ENCODE measurements around the gene CCHCR1.

CCHCR1 gene

DNA sequence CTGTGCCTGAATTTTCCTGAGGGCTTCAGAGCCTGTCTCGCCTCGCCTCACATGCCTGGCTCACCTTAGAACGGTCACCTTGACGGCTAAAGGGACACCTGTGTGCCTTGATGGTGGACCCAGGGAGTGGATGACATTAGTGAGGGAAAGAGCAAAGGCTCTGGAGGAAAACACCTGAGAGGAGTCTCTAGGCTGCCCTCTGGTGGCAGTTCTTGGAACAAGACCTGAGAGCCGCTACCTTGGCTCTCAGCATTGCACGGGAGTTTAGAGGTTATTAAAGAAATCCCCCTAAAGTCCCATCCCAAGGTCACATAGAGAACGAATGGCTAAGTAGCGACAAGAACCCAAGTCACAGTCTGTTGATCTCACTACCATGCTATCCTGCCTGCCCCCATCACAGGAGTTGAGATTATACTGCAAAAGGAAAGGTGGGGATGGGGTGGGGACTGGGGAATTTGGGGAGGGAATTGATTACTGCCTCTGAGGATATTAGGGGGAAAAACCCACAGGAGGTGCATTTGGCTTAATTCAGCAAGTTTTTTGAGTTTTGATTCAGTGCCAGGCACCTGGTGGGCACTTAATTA lies 29.4 kb downstream of the CCHCR1 start:
- peak; percentile 73 for DNase-seq (ENCODE audit: low spot score)

DNA sequence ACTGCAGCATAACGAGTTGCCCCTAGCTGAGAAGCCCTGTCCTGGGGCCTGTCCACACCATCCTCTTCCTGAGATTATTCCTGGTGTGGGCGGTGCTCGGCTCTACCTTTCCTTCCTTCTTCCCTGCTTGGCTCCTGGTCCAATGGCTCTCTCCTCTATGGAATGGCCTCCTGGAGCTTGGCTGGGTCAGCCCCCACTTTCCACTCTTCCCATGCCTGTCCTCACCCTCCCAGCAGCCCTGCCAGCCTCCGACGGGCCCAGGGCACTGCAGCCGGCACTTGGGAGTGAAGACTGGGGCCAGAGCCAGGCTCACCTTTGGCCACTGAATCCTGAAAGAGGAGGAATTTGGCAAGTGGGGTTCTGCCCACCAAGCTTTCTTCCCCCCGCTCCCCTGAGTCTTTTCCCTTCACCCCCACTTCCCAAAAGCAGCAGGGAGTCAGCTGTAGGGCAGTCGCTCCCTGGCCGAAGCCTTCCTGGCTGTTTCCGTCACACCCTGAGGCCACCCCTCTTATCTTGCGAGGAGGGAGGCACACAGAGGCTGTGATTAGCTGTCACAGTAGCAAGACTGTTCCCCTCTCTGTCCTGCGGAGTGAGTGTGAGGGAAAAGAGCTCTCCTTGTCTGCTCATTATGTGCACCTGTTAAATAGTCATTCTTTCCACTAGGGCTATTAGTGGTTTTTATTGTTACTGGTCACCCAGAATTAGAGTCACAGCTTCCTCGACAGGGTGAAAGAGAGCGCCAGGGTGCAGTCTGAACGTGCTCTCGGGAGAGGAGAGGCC lies 31.0 kb downstream of the CCHCR1 start:
- DNase-seq (ENCODE audit: low spot score), result no peak

DNA sequence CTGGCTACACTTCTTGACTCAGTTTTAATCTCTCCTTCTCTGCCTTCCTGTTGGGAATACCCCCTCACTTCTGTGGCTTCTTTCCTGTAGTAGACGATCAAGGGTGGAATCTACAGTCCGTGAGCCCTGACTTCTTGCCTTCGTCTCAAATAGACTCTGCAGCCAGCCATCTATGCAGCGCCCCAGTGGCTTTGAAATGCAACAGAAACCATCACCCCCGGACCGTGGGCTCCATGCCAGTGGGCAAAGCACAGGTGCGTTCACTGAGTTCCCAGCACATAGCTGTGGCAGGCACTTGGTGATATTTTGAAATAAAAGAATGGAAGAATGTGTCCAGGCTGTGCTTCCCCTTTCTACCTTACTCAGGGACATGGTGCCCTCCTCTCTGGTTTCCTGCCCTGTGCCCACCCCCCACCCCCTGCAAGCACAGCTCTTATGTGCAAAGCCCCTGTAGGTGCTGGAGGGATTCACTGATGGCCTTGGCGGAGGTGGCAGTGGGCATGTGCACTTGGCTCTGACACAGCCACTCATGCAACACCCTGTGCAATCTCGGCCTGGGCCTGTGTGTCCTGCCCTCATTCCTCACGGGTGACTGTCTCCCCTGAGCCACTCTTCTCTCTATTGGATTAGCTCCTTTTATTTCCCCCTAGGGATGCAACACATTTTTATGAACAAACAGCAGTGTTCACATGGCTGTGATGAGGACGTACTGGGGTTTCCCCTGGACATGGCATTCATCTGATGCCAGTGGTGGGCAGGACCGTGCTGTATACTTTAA lies 31.8 kb downstream of the CCHCR1 start:
- no peak for DNase-seq (ENCODE audit: low spot score)

DNA sequence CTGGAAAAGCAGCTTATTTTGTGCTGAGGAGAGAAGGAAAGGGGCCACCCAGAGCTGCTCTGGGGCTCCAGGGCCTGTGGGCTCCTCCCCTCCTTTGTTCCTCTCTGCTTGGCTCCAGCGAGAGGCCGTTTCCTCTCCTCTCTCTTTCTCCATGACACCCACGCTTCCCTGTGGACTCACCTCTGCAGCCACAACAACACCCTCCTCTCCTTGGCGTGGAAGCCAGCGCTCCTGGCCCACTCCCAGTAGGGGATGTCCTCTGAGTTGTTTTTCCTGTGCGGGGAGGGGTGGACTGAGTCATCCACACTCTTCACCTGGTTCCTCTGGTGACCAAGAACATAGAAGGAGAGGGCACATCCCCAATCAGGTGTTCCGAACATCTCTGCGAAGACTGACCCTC lies 32.4 kb downstream of the CCHCR1 start:
- DNase-seq (ENCODE audit: low spot score), result no peak

DNA sequence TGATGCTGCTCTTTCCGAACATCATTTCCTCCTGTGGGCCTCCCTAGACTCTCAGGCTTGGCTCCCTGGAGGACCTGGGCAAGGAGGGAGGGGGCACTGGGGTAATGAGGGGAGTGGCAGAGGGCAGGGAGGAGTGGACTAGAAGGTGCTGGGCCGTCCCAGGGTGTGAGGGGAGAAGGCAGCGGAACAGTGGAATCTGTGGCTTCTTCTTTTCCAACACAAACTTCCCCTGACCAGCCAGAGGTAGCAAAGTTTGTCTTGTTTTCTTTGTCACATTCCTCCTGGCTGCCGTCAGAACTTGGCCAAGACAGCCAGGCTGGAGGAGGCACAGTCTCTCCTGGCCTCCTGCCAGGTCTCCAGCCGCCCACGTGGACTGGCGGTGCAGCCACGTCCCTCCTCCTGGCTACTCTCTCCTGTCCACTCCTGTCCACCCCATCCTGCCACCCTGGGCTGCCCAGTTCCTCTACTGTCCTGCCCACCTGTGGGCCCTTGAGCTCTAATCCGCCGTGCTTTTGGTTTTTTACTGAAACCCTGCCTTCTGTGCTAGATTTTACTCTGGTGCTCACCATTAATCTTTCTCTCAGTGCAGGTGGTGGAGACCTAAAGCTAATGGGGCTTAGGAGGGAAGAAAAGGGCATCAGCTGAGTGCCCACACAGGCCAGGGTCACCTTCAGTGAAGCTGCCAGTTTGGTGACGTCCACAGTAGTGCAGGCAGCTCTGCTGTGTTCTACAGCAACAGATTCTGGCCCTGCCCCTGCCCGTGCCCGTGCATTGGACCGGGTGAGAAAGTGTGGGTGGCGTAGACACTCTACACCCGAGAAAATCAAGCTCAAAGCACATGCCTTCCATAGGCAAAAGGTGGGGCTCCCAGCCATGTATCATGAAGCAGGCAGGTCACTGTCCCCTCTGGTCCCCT lies 34.6 kb downstream of the CCHCR1 start:
- DNase-seq (ENCODE audit: low spot score), result no peak

DNA sequence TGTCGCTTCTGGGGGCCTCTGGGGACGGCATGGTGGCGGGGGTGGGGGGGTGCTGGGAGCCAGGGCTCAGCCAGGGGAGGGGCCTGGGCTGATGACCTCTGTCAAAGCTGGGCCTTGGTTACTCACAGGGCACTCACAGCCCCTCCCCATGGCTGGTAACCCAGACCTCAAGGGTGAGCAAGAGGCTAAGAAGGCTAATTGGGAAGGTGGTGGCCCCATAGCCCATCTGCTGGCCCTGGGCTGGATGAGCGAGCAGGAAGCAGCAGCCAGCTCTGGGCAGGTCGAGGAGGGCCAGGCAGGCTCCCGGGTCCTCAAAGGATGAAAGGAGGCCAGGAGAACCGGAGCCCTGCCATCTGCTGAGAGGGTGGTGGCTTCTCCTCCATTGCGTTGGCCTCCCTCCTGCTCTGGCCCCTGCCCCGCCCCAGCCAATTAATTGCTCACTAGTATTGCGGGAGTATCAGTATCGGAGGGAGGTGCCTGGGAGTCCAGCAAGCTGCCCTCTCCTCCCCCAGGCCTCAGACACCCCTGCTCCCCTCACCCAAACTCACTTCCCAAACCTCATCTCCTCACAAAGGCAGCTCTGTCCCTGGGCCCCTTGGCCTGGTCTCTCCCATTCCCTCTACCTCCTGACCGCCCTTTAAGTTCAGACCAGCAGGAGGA lies 36.3 kb downstream of the CCHCR1 start:
- no peak for DNase-seq (ENCODE audit: low spot score)

DNA sequence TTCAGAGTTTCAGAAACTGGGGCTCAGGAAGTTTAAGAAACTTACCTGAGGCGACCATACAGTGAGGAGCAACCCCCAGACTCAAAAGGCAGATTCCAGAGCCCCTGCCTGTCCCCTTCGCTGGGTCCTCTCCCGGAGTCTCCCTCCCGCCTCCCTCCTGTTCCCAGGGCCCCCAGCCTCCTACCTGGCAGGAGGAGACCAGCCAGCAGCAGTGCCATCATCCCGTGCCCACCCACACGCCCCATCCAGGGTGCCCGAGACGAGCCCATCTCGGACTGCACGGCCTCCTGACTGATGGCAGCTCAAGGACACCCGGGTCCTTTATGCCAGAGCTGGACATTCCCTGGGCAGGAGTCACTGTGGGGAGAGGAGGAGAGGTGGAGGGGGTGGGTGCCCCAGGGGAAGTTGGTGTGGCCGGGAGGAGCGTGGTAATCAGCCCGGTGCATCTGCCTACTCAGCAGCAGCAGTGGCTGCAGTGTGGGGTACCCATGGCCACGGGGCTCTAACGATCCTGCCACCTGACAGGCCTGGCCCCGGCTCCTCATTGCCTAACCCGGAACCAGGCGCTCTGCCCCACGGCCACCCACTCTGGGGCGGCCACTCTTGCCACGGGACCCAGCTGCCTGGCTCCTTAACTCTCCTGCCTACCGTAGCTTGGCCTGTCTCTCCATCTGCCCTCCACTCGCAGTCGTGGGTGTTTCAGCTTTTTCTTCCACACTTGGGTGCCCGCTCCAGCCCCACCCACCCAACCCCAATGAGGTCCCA lies 37.3 kb downstream of the CCHCR1 start, which contains the start of gene CDSN:
CDSN (minus strand) TSS at position 296 of the 765 bp plus-strand sequence; CDS start at position 269, 27 bp downstream.
- no peak for DNase-seq (ENCODE audit: low spot score)

DNA sequence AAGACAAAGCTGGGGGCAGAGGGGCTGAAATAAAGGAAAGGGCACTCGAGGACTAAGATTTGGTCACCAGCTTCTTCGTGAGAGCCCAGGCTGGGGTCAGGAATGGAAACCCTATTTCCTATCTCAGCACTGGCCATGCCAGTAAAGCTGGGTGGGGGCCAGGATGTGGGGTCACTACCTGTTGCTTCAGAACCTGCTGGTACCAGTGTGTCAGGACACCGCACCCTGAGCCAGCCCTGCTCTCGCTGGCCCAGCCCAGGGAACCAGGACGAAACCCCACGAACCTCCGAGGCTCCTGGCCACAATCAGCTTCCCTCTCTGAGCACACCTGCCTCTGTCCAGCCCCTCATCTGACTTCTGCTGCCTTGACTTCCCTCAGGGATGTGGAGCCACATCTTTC lies 39.4 kb downstream of the CCHCR1 start:
- no peak for DNase-seq (ENCODE audit: low spot score)

DNA sequence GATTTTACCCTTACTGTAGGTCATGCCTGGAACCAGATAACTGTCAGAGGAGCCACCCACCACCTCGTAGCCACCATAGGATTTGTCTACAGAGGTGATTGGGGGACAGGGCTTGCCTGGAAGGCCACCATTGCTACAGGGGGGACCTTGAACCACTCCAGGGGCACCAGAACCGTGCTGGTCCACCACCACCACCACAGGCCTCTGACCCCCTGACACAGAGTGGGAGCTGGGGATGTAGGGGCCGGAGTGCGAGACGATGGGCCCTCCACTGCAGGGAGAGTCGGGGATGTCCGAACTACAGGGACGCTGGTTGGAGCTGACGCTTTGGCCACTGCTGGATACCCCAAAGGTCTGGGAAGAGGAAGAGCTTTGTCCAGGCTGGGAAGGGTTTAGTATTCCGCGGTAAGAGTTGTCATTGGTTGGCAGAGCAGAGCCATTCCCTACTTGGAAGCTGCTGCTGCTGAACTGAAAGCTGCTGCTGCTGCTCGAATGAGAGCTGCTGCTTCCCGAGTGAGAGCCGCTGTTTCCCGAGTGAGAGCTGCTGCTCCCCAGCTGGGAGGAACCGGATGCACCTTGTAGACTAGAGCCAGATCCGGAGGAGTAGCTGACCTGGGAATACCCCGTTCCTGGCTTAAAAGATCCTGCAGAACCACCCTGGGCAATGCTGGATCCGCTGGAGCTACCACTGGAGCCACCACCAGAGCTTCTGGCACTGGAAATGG lies 40.8 kb downstream of the CCHCR1 start:
- no peak for DNase-seq (ENCODE audit: low spot score)

DNA sequence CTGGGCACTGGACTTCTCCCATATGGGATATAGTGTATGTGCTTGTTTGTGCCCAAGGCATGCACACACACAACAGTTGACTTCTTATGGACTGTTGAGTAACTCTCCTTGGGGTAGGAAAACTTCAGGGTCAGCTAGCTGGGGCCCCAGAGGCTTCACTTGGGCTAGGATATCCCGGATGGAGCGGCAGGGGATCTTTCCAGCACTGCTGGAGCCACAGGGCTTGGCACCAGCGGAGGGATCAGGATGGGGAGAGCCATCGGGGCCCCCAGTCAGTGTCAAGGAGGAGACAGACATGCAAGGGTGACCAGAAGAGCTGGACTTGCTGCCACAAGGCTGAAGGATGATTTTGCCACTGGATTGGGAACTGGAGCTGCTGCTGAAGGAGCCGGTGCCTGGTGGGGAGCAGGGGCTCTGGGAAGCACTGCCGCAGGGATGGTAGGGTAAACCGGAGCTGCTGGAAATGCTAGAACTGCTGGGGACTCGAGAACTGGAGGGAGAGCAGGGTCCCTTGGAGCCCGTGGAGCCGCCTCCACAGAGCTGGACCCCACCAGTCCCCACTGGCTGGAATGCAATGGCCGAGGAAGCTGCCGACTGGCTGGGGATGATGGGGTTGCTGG lies 41.6 kb downstream of the CCHCR1 start:
- DNase-seq (ENCODE audit: low spot score), result no peak

DNA sequence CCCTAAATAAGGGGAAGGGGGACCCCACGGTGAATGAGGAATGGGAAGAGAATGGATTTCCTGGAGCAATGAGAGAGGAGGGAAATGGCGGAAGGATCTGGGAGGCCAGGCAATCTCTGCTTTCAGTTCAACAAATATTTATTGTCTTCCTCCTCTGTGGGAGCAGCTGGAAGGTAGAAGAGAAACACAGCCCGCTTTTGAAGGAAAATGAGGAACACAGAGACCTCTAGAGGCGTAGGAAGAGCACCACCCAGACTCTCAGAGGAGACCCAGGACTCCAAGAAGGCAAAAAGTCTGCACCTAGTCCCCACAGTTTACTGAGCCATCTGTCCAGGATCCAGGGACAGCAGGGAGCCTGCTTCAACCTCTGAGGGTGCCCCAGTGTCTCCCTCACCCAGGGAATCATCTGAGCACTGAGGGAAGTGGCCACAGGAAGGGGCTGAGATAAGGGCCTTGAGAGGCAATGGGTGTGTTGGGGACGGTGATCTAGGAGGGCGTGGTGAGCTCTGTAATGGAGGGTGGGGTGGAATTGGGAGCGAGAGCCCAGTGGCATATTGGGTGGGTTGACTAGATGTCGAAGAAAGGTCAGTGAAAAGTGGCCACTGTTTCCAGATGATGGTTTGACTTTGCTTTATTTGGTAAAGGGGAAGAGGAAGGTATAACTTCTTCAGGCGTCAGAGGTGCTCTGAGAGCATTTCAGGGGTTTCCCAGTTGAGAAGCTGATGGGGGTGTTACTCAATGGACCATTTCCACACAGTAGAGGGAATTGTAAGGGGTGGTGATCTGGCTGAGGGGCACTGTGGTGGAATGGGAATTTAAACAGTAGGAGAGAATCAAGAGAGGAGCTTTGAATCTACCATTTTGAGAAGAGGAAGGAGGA lies 42.4 kb downstream of the CCHCR1 start:
- DNase-seq (ENCODE audit: low spot score), result no peak

DNA sequence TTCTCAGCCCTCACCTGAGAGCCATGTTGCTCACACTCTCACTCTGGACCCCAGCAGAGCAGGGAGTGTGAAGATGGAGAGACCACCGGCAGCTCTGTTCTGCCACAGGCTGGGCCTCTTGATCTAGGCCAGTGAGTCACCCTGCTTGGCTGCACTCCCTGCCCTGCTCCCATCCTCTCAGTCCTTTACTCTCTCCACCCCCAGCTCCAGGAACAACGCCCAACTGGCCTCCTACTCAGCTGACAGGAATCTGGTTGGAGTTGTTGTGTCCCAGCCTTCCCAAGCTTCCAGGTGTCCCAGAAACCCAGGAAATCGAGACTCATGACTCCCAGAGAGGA lies 43.1 kb downstream of the CCHCR1 start, which contains the start of gene PSORS1C1:
PSORS1C1 (plus strand) TSS at position 260 of the 338 bp plus-strand sequence. CDS start 14,833 bp downstream, outside the sequence.
- DNase-seq (ENCODE audit: low spot score), result no peak

DNA sequence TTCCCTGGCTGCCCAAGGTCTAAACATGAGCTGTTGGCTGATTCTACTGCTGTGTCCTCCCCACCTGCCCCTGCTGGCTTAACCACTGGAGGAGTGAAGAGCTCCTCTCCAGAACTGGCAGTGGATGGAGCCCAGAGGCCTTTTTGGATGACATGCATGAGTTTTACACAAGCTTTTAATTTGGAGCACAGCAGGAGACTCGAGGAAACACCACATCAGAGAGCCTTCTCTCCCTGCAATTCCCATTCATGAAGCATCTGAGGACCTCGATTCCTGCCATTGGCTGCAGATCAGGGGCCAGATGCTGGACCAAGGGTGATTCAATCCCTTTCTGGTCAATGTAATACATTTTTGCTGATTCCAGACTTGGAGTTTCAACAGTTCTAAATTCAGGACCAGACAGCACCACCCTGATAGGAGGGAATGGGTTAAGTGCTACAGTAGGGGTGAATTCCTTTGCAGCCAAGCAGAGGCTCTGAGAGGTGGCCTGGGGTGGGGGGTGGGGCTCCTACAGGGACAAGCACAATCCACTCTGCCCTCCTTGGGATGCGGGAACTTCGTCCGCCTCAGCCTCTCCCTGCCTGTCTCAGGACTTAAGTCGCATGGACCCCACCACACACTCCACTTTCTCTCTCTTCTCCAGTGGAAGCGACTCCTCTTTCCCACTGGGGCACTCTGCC lies 43.6 kb downstream of the CCHCR1 start:
- DNase-seq (ENCODE audit: low spot score), result no peak

DNA sequence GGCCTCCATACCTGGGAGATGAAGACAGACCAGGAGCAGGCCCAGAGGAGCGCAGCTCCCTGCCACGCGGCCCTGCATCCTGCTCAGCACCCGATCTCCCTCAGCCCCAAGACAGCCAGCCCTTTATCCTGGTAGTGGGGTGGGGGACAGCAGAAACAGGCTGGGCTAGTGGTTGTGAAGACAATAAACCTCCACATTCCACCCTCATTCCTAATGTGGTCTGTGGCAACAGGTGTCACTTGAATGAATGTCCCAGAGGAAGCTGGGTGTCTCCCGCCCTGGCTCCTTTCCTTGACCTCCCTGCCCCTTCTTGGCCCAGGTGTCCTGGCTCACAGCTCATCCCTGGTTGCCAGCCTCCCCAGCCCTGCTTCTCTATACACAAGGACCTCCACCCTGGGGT lies 45.1 kb downstream of the CCHCR1 start, which contains the start of gene C6orf15:
C6orf15 (minus strand) TSS at position 98 of the 400 bp plus-strand sequence; CDS start at position 78, 20 bp downstream.
- DNase-seq (ENCODE audit: low spot score), result no peak

DNA sequence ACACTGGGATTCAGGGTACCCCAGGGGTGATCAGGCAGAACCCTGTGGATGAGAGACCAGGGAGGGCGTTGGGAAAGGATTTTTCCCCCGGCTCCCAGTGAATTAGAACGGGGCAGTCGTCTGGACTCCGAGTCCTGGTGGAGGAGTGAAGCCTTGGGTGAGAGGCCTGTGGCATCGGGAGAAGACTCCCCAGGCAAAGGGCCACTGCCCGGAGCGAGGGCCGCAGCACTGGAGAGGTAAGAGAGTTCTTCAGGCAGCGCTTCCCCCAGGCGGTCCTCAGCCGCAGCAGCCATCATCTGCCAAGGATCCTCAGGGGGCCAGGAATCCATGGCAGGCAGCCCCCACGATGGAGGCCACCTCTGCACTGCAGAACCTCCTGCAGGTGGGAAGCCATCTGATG lies 45.9 kb downstream of the CCHCR1 start:
- no peak for DNase-seq (ENCODE audit: low spot score)

DNA sequence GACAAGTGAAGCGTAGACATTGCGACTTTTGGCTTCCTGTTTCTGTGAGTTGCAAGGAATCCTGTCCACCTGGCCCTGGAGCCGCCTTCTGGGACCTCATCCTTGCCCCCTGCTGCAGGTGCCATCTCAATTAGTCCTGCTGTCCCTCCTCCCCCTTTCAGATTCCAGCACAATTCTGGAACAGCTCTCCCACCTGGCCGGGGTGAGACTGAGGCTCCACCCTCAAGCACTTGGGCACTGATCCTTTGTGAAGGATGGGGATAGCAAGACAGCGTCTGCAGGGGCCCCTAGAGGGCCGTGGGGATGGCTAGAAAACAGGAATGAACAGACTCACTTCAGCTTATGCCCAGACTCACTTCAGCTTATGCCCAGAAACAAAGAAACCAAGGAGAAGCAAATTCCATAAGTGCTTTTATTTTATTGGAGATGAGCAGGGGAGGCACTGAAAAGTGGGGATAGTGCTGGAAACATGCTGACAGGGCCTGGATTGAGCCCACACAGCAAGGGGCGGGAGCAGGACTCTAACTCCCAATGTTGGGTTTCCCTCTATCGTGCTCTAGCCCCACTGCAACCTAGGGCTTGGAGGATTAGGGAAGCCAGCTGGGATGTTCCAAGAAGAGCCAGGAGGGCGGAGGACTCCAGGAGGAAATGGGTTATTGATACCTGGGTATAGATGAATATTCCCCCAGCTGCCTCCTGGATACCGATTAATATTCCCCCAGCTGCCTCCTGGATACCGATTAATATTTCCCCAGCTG lies 46.6 kb downstream of the CCHCR1 start:
- no peak for DNase-seq (ENCODE audit: low spot score)

DNA sequence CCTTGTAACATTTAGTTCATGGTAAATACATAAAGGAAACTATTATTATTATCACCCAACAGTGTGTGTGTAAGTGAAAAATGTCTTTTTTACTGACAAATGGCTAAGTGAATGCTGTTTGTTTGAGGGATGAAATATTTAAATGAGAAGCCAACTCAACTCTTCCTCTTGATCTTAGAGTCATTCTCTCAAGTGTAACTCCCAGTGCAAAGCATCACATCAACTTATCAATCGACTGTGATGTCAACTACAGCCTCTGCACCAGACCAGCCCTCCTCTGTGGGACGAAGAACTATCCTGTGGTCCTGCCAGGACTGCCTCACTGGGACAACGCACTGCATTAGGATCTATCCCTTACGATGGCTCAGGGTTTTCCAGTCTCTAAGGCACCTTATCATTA lies 50.5 kb downstream of the CCHCR1 start:
- DNase-seq (ENCODE audit: low spot score), result no peak

Measured in activated CD4-positive, alpha-beta T cell treated with anti-CD3 and anti-CD28 coated beads, Interleukin-2, Interleukin-4, amounts not matched to agents 100 ng/mL and 50 ng/mL, durations not matched to agents 16 hours and 8 hours (primary cell).